Neural crest cell (in vitro differentiated cells): ENCODE measurements around the gene CNKSR3. TPM values are rescaled to one million over a fixed set of nuclear protein-coding genes. Genes with fewer than 3 reads are reported as not detected.

Experiments used
- DNase-seq: peaks from one replicate; pipeline ENCODE4 v3.0.0; 2021; ENCODE audit warnings: low read depth, mixed read lengths, low spot score
- H3K27ac Mint-ChIP-seq: one replicate; pipeline ENCODE4 v1.8.0; 2021; ENCODE audit warnings: mild to moderate bottlenecking, mixed read lengths; ENCODE audit not compliant: unreplicated experiment
- H3K27me3 Mint-ChIP-seq: 2 replicates; pipeline ENCODE4 v1.8.0; 2021; ENCODE audit warnings: low read depth, mild to moderate bottlenecking, mixed read lengths
- H3K36me3 Mint-ChIP-seq: 2 replicates; pipeline ENCODE4 v1.8.0; 2021; ENCODE audit warnings: low read depth, mild to moderate bottlenecking, mixed read lengths
- H3K4me1 Mint-ChIP-seq: 2 replicates; pipeline ENCODE4 v1.8.0; 2021; ENCODE audit warnings: mixed read lengths
- H3K4me3 Mint-ChIP-seq: one replicate; pipeline ENCODE4 v1.8.0; 2021; ENCODE audit warnings: mild to moderate bottlenecking, mixed read lengths
- H3K9me3 Mint-ChIP-seq: 2 replicates; pipeline ENCODE4 v1.8.0; 2021; ENCODE audit warnings: mixed read lengths
- total RNA-seq: library from RNA; stranded (reverse); gene quantifications from 2 replicates; pipeline ENCODE4 v1.2.1, GENCODE V29; 2021
- TF ChIP-seq, protein P1 (sequence below): fragments of 200-600 bp; sonication (generic); conservative IDR thresholded peaks from 2 replicates; pipeline ENCODE4 v1.5.0; 2021; ENCODE audit warnings: antibody characterized with exemption, mild to moderate bottlenecking

The CNKSR3 gene
- total RNA-seq, 1 donor from 2014 or later, result 11.7 TPM

DNA sequence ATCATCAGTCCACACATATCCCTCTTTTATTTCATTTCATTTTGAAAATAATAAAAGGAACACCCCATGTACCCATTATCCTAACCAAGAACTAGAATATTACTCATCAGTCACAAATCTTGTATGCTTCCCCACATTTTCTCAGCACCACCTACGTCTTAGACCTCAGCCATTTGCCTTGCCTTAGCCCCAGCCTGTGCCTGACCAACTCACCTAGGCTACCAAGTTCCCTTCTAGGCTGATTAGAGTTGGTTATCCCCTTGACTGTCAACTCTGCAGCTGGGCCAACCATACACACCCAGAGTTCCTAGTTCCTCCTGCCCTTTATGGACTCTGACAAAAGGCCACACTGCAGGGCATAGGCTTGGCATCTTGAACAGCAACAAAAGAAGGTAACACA, 120.5 kb downstream of the CNKSR3 start:
- peaks cover 12% of the 10 kb centered on the region for H3K4me1 Mint-ChIP-seq
- TF ChIP-seq, protein P1, sequence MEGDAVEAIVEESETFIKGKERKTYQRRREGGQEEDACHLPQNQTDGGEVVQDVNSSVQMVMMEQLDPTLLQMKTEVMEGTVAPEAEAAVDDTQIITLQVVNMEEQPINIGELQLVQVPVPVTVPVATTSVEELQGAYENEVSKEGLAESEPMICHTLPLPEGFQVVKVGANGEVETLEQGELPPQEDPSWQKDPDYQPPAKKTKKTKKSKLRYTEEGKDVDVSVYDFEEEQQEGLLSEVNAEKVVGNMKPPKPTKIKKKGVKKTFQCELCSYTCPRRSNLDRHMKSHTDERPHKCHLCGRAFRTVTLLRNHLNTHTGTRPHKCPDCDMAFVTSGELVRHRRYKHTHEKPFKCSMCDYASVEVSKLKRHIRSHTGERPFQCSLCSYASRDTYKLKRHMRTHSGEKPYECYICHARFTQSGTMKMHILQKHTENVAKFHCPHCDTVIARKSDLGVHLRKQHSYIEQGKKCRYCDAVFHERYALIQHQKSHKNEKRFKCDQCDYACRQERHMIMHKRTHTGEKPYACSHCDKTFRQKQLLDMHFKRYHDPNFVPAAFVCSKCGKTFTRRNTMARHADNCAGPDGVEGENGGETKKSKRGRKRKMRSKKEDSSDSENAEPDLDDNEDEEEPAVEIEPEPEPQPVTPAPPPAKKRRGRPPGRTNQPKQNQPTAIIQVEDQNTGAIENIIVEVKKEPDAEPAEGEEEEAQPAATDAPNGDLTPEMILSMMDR, result no peak

GRCh38 chr6:154388803-154389202, 121.7 kb downstream of the CNKSR3 start:
- H3K27me3 Mint-ChIP-seq, result no peaks in the 10 kb centered on the region
- H3K4me1 Mint-ChIP-seq, result peaks cover 3% of the 10 kb centered on the region

More for the DNA sequence above, 120.5 kb downstream of the CNKSR3 start:
- no peak overlapping the region for H3K4me3 Mint-ChIP-seq
- no peak overlapping the region for H3K27ac Mint-ChIP-seq
- H3K9me3 Mint-ChIP-seq, result peaks cover 7% of the 10 kb centered on the region
- no peak for DNase-seq
- H3K36me3 Mint-ChIP-seq, result peaks cover 6% of the 10 kb centered on the region
- H3K27me3 Mint-ChIP-seq, result no peaks in the 10 kb centered on the region

DNA sequence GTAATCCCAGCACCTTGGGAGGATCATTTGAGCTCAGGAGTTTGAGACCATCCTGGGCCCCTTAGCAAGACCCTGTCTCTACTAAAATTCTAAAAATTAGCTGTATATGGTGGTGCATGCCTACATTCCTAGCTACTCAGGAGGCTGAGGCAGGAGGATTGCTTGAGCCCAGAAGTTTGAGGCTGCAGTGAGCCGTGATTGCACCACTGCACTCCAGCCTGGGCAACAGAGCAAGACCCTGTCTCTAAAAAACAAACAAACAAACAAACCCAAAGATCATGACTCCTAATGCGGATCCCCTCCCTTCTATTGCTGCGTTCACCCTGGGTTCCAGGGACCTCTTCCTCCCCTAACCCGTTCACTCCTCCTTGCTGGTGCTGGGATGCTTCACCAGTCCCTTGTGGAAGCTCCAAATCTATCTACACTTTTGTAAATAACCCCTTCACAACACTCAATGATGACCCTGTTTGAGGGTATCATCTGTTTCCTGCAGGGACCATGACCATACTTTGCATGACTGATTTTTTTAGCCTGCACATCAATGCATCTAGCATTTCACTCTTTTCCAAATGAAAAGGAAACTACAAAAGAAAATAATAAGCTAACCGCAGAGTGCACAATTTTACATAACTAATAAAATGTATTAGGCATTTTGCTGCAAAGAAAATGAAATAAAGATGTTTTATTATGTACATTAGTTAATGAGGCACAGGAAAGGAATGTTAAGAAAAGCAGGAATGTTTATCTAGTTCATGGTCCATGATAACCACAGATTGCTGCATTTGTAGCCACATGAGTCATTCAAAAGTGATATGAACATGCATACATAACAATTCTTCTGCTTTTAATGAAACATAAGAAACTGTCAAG, 123.4 kb downstream of the CNKSR3 start:
- Mint-ChIP-seq H3K27ac (no peak overlapping the region), H3K9me3 (peaks cover 7% of the 10 kb centered on the region), H3K4me1 (no peaks in the 10 kb centered on the region), H3K36me3 (peaks cover 6% of the 10 kb centered on the region), H3K27me3 (no peaks in the 10 kb centered on the region), H3K4me3 (no peak overlapping the region)
- DNase-seq, result no peak
- TF ChIP-seq, protein P1, result no peak

More at GRCh38 chr6:154388803-154389202, 121.7 kb downstream of the CNKSR3 start:
- TF ChIP-seq, protein P1, result no peak
- DNase-seq, result no peak
- Mint-ChIP-seq H3K4me3 (no peak overlapping the region), H3K36me3 (peaks cover 6% of the 10 kb centered on the region), H3K27ac (no peak overlapping the region), H3K9me3 (peaks cover 7% of the 10 kb centered on the region)

GRCh38 chr6:154384191-154384590, 126.3 kb downstream of the CNKSR3 start:
- Mint-ChIP-seq H3K9me3 (peaks cover 4% of the 10 kb centered on the region), H3K27ac (no peak overlapping the region), H3K4me3 (no peak overlapping the region), H3K4me1 (peaks cover 11% of the 10 kb centered on the region), H3K27me3 (no peaks in the 10 kb centered on the region), H3K36me3 (no peaks in the 10 kb centered on the region)
- DNase-seq, result no peak
- TF ChIP-seq, protein P1, result no peak

DNA sequence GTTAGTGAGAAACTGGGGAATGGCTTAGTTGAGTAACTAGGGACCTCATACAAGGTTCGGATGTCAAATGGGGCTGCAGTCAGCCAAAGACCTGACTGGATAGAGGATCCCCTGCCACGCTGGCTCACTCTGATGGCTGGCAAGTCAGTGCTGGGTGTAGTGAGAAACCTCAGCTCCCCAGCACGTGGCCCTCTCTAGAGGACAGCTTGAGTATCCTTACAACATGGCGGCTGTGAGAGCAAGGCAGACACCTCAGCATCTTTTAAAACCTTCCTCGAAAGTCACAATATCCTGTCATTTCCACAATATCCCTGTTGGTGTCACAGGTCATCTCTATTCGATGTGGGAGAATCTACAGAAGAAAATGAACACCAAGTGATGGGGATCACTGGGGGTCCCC, 127.2 kb downstream of the CNKSR3 start:
- no peaks in the 10 kb centered on the region for H3K9me3 Mint-ChIP-seq
- no peaks in the 10 kb centered on the region for H3K27me3 Mint-ChIP-seq
- H3K4me3 Mint-ChIP-seq, result no peak overlapping the region
- H3K27ac Mint-ChIP-seq, result no peak overlapping the region
- TF ChIP-seq, protein P1, result no peak
- H3K4me1 Mint-ChIP-seq, result peaks cover 17% of the 10 kb centered on the region
- no peaks in the 10 kb centered on the region for H3K36me3 Mint-ChIP-seq
- no peak for DNase-seq
